A673 (cell line): Measurements from ENCODE around the gene OR51B4.

ENCODE experiments used
- EZH2 ChIP-seq: fragments of 200-600 bp; sonication (generic); IDR thresholded peaks from 2 replicates; pipeline ENCODE4 v1.6.1; 2017; ENCODE audit warnings: borderline replicate concordance, low read depth, mild to moderate bottlenecking, mixed read lengths, antibody characterized with exemption, low read length; ENCODE audit not compliant: poor library complexity, severe bottlenecking
- TF ChIP-seq, protein P1 (sequence below): fragments of 300-800, 200-600 bp; sonication (generic); conservative IDR thresholded peaks from 2 replicates; pipeline ENCODE4 v1.5.1; 2017; ENCODE audit warnings: low read depth, mild to moderate bottlenecking, antibody characterized with exemption, low read length, moderate library complexity, mixed read lengths

DNA sequence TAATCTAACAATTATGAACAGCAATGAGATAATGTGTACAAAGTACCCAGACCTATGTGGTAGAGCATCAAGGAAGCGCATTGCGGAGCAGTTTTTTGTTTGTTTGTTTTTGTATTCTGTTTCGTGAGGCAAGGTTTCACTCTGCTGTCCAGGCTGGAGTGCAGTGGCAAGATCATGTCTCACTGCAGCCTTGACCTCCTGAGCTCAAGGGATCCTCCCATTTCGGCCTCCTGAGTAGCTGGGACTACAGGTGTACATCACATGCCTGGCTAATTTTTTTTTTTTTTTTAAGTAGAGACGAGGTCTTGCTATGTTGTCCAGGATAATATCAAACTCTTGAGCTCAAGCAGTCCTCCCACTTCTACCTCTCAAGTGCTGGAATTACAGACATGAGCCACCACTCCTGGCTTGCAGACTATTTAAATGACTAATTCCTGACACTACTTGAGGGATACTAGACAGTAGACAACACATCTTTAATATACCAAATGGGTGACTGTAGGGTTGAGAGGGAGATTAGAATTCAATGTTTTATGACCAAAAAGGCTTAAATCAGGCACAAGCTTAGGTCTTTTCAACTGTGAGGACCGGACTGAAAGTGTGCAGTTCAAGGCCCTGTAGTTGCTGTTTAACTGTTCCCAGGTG is 12.7 kb downstream of the OR51B4 start:
- TF ChIP-seq, protein P1, sequence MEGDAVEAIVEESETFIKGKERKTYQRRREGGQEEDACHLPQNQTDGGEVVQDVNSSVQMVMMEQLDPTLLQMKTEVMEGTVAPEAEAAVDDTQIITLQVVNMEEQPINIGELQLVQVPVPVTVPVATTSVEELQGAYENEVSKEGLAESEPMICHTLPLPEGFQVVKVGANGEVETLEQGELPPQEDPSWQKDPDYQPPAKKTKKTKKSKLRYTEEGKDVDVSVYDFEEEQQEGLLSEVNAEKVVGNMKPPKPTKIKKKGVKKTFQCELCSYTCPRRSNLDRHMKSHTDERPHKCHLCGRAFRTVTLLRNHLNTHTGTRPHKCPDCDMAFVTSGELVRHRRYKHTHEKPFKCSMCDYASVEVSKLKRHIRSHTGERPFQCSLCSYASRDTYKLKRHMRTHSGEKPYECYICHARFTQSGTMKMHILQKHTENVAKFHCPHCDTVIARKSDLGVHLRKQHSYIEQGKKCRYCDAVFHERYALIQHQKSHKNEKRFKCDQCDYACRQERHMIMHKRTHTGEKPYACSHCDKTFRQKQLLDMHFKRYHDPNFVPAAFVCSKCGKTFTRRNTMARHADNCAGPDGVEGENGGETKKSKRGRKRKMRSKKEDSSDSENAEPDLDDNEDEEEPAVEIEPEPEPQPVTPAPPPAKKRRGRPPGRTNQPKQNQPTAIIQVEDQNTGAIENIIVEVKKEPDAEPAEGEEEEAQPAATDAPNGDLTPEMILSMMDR = no peak
- no peak for TF ChIP-seq EZH2
